GM19452 (cell line): ENCODE results near the gene ASAH2.
"Not testable (repeated sequence)": the region's sequence is repeated elsewhere in the genome, so short reads cannot be mapped to it uniquely, and the experiment has no call there.

ENCODE experiments used
- ATAC-seq: cut with Tn5 transposase; IDR thresholded peaks from one replicate; pipeline ENCODE4 v1.9.1; 2021; ENCODE audit not compliant: unreplicated experiment

ASAH2 gene

GRCh38 chr10:50260791-50261281 lies 9.5 kb upstream of the ASAH2 start:
- peak; percentile 97 for ATAC-seq

- ATAC-seq: no peak
Measured at GRCh38 chr10:50254479-50254878, 3.2 kb upstream of the ASAH2 start.

- ATAC-seq: no peak
Measured at GRCh38 chr10:50250096-50250854, 1.0 kb downstream of the ASAH2 start.

- ATAC-seq: no peak
Measured at GRCh38 chr10:50248598-50248997, 2.7 kb downstream of the ASAH2 start.

- ATAC-seq: no peak
Measured at GRCh38 chr10:50248062-50248461, 3.3 kb downstream of the ASAH2 start.

GRCh38 chr10:50244201-50244600 lies 7.1 kb downstream of the ASAH2 start:
- no peak for ATAC-seq

GRCh38 chr10:50242777-50243176 lies 8.5 kb downstream of the ASAH2 start:
- no peak for ATAC-seq

- not testable (repeated sequence) for ATAC-seq
Measured at GRCh38 chr10:50241478-50241877, 9.8 kb downstream of the ASAH2 start.

- no peak for ATAC-seq
Measured at GRCh38 chr10:50234486-50234885, 16.8 kb downstream of the ASAH2 start.

- no peak for ATAC-seq
Measured at GRCh38 chr10:50232261-50232639, 19.1 kb downstream of the ASAH2 start.

- no peak for ATAC-seq
Measured at GRCh38 chr10:50231515-50232260, 19.6 kb downstream of the ASAH2 start.

- ATAC-seq: no peak
Measured at GRCh38 chr10:50229460-50229859, 21.9 kb downstream of the ASAH2 start.

GRCh38 chr10:50228672-50229071 lies 22.6 kb downstream of the ASAH2 start:
- no peak for ATAC-seq

- no peak for ATAC-seq
Measured at GRCh38 chr10:50226610-50227009, 24.7 kb downstream of the ASAH2 start.

- ATAC-seq: peak; percentile 87
Measured at GRCh38 chr10:50224330-50224952, 26.9 kb downstream of the ASAH2 start.

GRCh38 chr10:50222199-50222598 lies 29.1 kb downstream of the ASAH2 start:
- no peak for ATAC-seq

GRCh38 chr10:50221470-50221869 lies 29.8 kb downstream of the ASAH2 start:
- no peak for ATAC-seq

GRCh38 chr10:50219646-50220045 lies 31.7 kb downstream of the ASAH2 start:
- ATAC-seq: no peak

GRCh38 chr10:50219200-50219599 lies 32.1 kb downstream of the ASAH2 start:
- ATAC-seq: no peak

- no peak for ATAC-seq
Measured at GRCh38 chr10:50216894-50217293, 34.4 kb downstream of the ASAH2 start.

- no peak for ATAC-seq
Measured at GRCh38 chr10:50216418-50216817, 34.9 kb downstream of the ASAH2 start.

- no peak for ATAC-seq
Measured at GRCh38 chr10:50211670-50212069, 39.6 kb downstream of the ASAH2 start.
